ENCODE data around the gene DCHS2. TPM values are rescaled to one million over a fixed set of nuclear protein-coding genes. Genes with fewer than 3 reads are reported as not detected.

Gene DCHS2
- total and polyA plus RNA-seq, 2 of the 8 experiments (the other 6 are each of a cell fraction or from before 2014, with no cell fraction given) = 0.54 to 2.6 TPM

GRCh38 chr4:154471032-154471431, 20.6 kb downstream of the DCHS2 start:
- Histone ChIP-seq H2AK5ac (ENCODE audit: low read depth, low read length) (no peak overlapping the region), H3K27ac (ENCODE audit: low read depth, low read length) (no peak overlapping the region), H3K56ac (replicated peaks; ENCODE audit: insufficient read length, low read depth, low read length) (no peak overlapping the region), H3K27me3 (replicated peaks in 1 of 4; ENCODE audit: control insufficient read depth in 3 of 4, extremely low read depth in 1 of 4, insufficient read depth in 3 of 4, low read length in 3 of 4) (no peaks in the 10 kb centered on the region), H2BK15ac (ENCODE audit: low read length) (no peak overlapping the region), H3K23ac (ENCODE audit: insufficient read length) (no peak overlapping the region), H3K14ac (ENCODE audit: insufficient read length) (no peak overlapping the region), H3K4me3 (ENCODE audit: extremely low read depth in 1 of 4, insufficient read depth in 2 of 4, low read depth in 3 of 4, low read length in 4 of 4) (no peak overlapping the region), H4K20me1 (replicated peaks in 1 of 2; ENCODE audit: control insufficient read depth in 1 of 2, insufficient read depth in 2 of 2, low read length in 2 of 2) (no peaks in the 10 kb centered on the region), H2AFZ (ENCODE audit: low read length) (no peak overlapping the region), H3K79me2 (ENCODE audit: control insufficient read depth in 1 of 2, insufficient read depth in 2 of 2, low read length in 2 of 2) (no peaks in the 10 kb centered on the region), H4K5ac (ENCODE audit: insufficient read length, low read depth, low read length) (no peak overlapping the region), H3K23me2 (ENCODE audit: low read depth, low read length) (no peaks in the 10 kb centered on the region), H2BK120ac (replicated peaks; ENCODE audit: low read depth, low read length) (no peak overlapping the region), H3K9ac (replicated peaks in 1 of 4; ENCODE audit: extremely low read depth in 1 of 4, low read depth in 3 of 4, low read length in 3 of 4) (no peak overlapping the region), H2BK5ac (ENCODE audit: low read depth, low read length) (no peak overlapping the region), H3K18ac (ENCODE audit: extremely low read depth, low read length) (no peak overlapping the region), H2BK12ac (ENCODE audit: low read depth, low read length) (no peak overlapping the region), H3K79me1 (ENCODE audit: low read depth, low read length) (no peaks in the 10 kb centered on the region), H3K4me2 (ENCODE audit: insufficient read depth in 1 of 2, low read depth in 2 of 2, low read length in 2 of 2) (no peak overlapping the region), H3K9me3 (ENCODE audit: insufficient read depth in 2 of 2, low read depth in 1 of 2, low read length in 1 of 2) (no peaks in the 10 kb centered on the region), H3K4me1 (replicated peaks in 1 of 4; ENCODE audit: control insufficient read depth in 3 of 4, insufficient read depth in 4 of 4, low read length in 3 of 4) (peaks cover 0 to 3% (median 0%) of the 10 kb centered on the region in 4 experiments; a peak in 1 of 7 replicates), H4K91ac (replicated peaks; ENCODE audit: insufficient read length, low read length) (no peak overlapping the region), H3K4ac (replicated peaks; ENCODE audit: insufficient read length, low read depth, low read length) (no peak overlapping the region), H3K36me3 (ENCODE audit: control insufficient read depth in 2 of 4, insufficient read depth in 4 of 4, low read length in 3 of 4) (no peaks in the 10 kb centered on the region), H2BK20ac (ENCODE audit: low read length) (no peak overlapping the region), H4K8ac (ENCODE audit: extremely low read depth, insufficient read depth, low read length) (no peak overlapping the region)
- 52% methylated on average over 2 of the region's 2 CpGs; no CpG with 5 or more reads in 1 of the 2 experiments for WGBS, 2 experiments (ENCODE audit: extremely low coverage in 1 of 2, insufficient coverage in 1 of 2, insufficient read length in 1 of 2, insufficient replicate concordance in 2 of 2, low coverage in 1 of 2, low lambda C conversion rate in 2 of 2, missing lambda C conversion rate in 1 of 2)
- FAIRE-seq (no peak), DNase-seq (ENCODE audit: low read depth in 1 of 2, low spot score in 2 of 2) (no peak)
- POLR2A ChIA-PET (ENCODE audit: partially characterized antibody) = no interaction called here
- CTCF ChIA-PET (ENCODE audit: partially characterized antibody) = no interaction called here
- TF ChIP-seq POLR2AphosphoS5 (IDR thresholded peaks at IDR 0.05; ENCODE audit: low read depth, low read length) (no peak), POLR2A (IDR thresholded peaks at IDR 0.05; ENCODE audit: control extremely low read depth in 1 of 2, low read depth in 2 of 2, low read length in 2 of 2) (no peak), MAFK (IDR thresholded peaks at IDR 0.05; ENCODE audit: low read depth, low read length) (no peak), KDM5A (IDR thresholded peaks at IDR 0.05; ENCODE audit: low read length) (no peak), USF2 (IDR thresholded peaks at IDR 0.05; ENCODE audit: low read length) (no peak), ZNF274 (IDR thresholded peaks at IDR 0.05; ENCODE audit: borderline replicate concordance, extremely low read depth, low read length) (no peak)

Data from H1 (cell line).